Measurements from ENCODE around the gene UNC5C.

UNC5C gene

DNA sequence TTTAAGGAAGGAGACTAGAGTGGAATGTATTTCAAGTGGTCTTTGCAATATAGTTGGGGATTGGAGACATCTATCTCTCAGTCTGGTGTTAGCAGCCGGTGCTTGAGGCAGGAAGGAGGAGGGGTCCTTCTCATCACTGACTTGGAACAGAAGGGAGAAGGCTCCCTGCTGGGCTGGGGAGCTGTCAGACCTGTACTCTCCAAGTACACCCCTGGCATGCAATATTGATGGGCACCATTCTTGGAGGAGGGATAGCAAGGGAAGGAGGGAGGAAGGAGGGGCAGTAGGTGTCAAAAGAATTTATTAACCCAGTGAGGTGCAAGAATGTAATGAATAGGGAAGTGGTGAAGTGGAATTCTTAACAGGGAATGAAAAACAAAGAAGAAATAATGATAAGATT, 338.8 kb downstream of the UNC5C start:
- TF ChIP-seq, protein P1, sequence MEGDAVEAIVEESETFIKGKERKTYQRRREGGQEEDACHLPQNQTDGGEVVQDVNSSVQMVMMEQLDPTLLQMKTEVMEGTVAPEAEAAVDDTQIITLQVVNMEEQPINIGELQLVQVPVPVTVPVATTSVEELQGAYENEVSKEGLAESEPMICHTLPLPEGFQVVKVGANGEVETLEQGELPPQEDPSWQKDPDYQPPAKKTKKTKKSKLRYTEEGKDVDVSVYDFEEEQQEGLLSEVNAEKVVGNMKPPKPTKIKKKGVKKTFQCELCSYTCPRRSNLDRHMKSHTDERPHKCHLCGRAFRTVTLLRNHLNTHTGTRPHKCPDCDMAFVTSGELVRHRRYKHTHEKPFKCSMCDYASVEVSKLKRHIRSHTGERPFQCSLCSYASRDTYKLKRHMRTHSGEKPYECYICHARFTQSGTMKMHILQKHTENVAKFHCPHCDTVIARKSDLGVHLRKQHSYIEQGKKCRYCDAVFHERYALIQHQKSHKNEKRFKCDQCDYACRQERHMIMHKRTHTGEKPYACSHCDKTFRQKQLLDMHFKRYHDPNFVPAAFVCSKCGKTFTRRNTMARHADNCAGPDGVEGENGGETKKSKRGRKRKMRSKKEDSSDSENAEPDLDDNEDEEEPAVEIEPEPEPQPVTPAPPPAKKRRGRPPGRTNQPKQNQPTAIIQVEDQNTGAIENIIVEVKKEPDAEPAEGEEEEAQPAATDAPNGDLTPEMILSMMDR (conservative IDR thresholded peaks at IDR 0.05; ENCODE audit: control insufficient read depth, insufficient read depth, low read depth, low read length): no peak
- no peak overlapping the region for H3K4me3 ChIP-seq (ENCODE audit: control insufficient read depth, low read depth, low read length)
- no peak for DNase-seq (ENCODE audit: low read depth)

DNA sequence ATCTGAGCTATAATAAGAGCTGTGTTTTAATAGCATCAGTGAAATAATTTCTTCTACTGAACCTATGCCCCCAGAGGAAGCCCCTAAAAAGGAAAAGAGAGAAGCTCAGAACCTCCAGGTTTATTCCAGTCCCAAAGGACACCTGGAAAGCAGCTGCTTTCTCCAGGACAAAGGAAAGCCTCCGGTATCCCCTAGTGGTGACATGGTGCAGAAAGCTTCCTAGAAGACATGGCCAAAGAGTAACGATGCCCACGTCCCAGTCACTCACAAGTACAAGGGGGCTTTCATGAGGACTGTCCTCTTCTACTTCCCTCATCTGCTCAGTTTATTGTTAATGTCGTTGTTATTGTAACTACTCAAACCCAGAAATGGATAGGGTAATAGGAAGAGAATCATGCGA, 343.9 kb downstream of the UNC5C start:
- H3K4me3 ChIP-seq (ENCODE audit: control insufficient read depth, low read depth, low read length): no peak overlapping the region
- TF ChIP-seq, protein P1 (conservative IDR thresholded peaks at IDR 0.05; ENCODE audit: control insufficient read depth, insufficient read depth, low read depth, low read length): peak; percentile 32
- DNase-seq (ENCODE audit: low read depth): no peak

DNA sequence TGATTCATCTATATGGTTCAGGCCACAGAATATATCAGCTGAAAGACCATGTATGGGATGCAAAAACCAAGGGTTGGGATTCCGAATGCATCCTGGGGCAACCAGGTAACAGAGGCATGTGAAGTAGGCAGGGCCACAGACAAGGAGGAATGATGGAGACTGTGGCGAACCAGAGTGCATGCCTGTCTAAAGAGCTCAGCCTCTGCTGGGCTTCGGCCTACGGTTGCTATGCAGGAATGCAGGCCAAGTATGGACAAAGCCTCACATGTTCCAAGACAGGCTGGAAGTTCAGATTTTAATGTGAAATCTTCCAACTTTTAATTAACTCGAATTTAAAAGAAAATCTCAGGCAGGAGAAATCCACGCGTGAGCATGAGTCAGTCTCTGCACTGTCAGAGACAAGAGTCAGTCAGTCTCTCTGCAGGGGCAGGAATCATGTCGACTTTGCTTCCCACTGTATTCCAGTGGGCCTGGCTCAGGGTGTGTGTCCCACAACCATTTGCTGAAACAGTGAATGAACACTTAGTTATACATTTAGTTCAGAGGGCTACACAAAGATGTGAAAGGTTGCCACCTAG, 344.4 kb downstream of the UNC5C start:
- TF ChIP-seq, protein P1 (conservative IDR thresholded peaks at IDR 0.05; ENCODE audit: control insufficient read depth, insufficient read depth, low read depth, low read length): no peak
- DNase-seq (ENCODE audit: low read depth): no peak
- no peak overlapping the region for H3K4me3 ChIP-seq (ENCODE audit: control insufficient read depth, low read depth, low read length)

DNA sequence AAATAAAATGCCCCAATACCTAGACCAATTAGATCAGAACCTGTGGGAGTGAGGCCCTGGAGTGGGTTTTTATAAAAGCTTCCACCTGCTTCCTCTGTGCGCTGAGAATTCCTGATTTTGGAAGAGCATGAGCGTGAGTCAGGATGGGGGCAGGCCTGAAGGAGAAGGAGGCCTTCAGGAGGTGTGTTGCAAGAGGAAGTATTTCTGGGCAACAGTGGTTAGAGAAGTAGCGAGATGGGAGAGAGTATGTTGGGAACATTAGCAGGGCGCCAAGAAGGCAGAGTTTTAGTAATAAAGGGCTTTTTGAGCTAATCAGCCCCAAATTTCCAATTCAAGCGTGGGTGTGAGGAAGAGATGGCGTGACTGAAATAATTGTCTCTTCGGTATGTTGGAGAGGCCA, 349.8 kb downstream of the UNC5C start:
- TF ChIP-seq, protein P1 (conservative IDR thresholded peaks at IDR 0.05; ENCODE audit: control insufficient read depth, insufficient read depth, low read depth, low read length): no peak
- no peak for DNase-seq (ENCODE audit: low read depth)
- H3K4me3 ChIP-seq (ENCODE audit: control insufficient read depth, low read depth, low read length): no peak overlapping the region

DNA sequence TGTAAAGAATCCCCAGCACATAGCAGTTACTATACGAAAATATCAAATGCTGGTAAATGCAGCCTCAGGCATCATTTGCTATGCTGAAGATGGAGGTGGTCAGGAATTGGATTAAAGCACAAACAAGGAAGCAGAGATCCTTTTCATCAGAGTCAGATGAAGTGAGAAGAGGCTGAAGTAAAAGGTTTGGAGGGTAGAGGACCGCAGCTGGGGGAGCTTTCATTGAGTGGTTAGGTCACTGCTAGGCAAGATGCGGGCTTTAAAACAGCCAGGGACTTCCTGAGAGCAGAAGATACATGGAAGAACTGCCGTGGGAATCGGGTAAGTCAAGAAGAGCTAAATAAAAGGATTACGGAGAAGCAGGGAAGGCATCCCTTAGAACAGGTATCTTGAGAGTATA, 351.4 kb downstream of the UNC5C start:
- no peak for DNase-seq (ENCODE audit: low read depth)
- TF ChIP-seq, protein P1 (conservative IDR thresholded peaks at IDR 0.05; ENCODE audit: control insufficient read depth, insufficient read depth, low read depth, low read length): no peak
- H3K4me3 ChIP-seq (ENCODE audit: control insufficient read depth, low read depth, low read length): no peak overlapping the region

DNA sequence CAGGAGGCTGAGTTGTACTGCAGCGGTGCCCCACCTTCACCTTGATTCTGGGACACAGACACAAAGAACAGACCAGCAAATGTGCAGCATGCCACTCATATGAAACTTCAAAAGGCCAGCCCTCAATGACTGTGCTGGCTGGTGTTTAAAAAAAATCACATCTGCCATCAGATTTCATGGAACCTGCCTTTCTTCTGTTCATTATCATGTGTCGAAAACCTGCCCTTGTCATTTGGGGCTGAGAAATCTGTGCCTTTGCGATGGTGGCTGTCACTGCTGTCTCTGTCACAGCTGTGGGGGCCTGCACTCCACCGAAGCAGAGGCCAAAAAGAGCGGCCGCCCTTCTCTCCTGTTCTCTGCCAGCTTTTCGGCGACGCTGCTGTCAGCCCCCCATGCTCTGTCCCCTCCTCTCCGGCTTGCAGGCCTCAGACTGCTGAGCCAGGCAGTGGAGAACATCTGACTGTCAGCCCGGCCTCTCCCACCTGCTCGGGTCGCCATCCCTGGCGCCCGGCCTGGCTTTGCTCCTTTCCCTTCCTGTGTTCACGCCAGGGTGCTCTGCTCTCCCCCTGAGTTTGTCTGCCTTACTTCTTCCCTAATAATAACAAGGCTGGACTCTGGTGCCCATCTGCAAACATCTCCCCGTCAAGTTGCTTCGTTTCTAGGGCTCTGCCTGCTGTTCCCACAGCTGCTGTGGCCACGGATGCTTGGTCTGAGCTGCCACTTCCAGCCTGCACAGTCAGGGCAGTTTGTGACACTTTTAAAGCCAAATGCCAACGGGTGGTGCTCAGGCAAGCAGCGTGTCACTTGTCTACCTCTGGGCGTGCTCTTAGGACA, 355.2 kb downstream of the UNC5C start:
- TF ChIP-seq, protein P1 (conservative IDR thresholded peaks at IDR 0.05; ENCODE audit: control insufficient read depth, insufficient read depth, low read depth, low read length): no peak
- H3K4me3 ChIP-seq (ENCODE audit: control insufficient read depth, low read depth, low read length): no peak overlapping the region
- no peak for DNase-seq (ENCODE audit: low read depth)
